ENCODE measurements around the gene DCTN2.

The DCTN2 gene

GRCh38 chr12:57485695-57486094, 61.3 kb downstream of the DCTN2 start:
- DNase-seq, result no peak

- DNase-seq, result no peak
Observed at GRCh38 chr12:57483466-57483865, 63.5 kb downstream of the DCTN2 start.

- no peak for DNase-seq
Observed at GRCh38 chr12:57481671-57482070, 65.3 kb downstream of the DCTN2 start.

Data from NCI-H1694 treated with DMSO at 0.1 percent for 48 hours (cell line).